Hematopoietic multipotent progenitor cell treated with erythropoietin and hydrocortisone succinate and interleukin-3 and kit ligand, for 8 days (in vitro differentiated cells): Measurements from ENCODE around the gene NHERF2.

Source experiments
- DNase-seq: peaks from one replicate; pipeline ENCODE4 v3.0.0-alpha.2; 2015

NHERF2 gene

DNA sequence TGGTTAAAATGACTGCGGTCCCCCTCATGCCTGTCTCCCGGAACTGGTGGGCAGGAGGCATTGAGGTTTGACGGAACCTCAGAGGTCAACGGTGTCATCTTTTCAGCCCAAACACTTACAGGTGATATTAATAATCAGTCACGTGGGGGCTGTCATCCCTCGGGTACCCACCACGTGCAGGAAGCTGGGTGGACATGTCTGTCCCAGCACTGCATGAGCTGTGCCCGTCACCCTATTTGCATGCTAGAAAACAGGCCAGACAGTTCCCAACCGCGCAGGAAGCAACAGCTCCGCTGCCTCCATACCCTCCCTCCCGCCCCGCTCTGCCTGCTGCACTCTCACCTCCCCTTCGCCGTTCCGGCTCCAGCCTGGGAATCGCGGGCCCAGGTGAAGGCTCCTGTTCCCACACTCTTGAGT, 35.6 kb upstream of the NHERF2 start:
- no peak for DNase-seq

- no peak for DNase-seq
These were observed 35.1 kb upstream of the NHERF2 start for GRCh38 chr16:1991588-1991947.

DNA sequence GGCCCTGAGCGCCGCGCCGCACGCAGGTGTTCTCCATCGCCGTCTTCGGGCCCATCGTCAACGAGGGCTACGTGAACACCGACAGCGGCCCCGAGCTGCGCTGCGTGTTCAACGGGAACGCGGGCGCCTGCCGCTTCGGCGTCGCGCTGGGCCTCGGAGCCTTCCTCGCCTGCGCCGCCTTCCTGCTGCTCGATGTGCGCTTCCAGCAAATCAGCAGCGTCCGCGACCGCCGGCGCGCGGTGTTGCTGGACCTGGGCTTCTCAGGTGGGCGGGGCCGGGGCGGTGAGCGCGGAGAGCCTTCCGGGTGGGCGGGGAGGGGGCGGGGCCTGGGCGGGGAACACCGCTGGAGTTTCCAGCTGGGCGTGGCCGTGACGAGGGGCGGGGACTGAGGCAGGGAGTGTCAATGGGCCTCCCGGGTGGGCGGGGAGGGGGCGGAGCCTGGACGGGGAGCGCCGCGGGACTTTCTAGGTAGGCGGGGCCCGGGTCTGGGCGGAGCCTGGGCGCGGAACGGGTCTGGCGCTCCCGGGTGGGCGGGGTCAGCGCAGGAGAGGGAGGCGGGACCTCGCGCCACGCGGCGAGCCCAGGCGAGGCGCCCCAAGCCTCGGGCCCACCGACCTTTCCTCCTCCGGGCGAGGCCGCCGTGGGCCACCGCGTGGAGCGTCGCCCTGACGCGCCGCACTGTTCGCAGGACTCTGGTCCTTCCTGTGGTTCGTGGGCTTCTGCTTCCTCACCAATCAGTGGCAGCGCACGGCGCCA, 34.6 kb upstream of the NHERF2 start:
- DNase-seq, result peak; percentile 89

DNA sequence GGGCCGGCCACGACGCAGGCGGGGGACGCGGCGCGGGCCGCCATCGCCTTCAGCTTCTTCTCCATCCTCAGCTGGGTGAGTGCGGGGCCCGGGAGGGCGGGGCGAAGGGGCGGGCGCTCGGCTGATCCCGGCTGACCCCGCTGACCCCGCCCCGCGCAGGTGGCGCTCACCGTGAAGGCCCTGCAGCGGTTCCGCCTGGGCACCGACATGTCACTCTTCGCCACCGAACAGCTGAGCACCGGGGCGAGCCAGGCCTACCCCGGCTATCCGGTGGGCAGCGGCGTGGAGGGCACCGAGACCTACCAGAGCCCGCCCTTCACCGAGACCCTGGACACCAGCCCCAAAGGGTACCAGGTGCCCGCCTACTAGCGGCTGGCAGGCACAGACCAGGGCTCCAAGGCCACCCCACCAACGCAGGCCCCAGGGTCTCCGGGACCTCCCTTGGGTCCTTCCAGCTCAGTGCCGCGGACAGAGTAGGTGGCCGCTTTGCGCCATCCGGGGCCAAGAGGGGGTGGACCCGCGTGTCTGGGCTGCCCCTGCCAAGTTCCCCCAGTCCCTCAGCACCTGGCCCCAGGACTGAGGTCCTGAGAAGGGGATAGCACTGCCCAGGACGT, 33.9 kb upstream of the NHERF2 start:
- no peak for DNase-seq

DNA sequence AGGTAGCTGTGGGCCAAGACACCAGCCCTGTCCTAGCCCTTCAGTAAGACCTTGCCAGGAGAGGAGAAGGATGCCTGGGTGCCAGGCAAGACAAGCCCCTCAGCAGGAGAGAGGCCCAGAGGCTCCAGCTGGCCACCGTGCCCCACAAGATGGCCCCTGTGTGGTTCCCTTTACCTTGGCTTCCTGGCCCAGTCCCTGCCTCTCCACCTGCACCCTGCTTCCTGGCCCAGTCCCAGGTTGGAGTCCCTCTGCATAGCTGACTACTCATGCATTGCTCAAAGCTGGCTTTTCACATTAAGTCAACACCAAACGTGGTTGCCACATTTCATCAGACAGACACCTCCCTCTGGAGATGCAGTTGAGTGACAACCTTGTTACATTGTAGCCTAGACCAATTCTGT, 33.0 kb upstream of the NHERF2 start:
- no peak for DNase-seq

GRCh38 chr16:1997494-1998359, 29.0 kb upstream of the NHERF2 start:
- DNase-seq, result no peak

GRCh38 chr16:1998360-1998835, 28.3 kb upstream of the NHERF2 start:
- no peak for DNase-seq

GRCh38 chr16:1998852-1999801, 27.6 kb upstream of the NHERF2 start:
- DNase-seq, result no peak

- DNase-seq, result no peak
These were observed 26.7 kb upstream of the NHERF2 start for GRCh38 chr16:1999866-2000514.

DNA sequence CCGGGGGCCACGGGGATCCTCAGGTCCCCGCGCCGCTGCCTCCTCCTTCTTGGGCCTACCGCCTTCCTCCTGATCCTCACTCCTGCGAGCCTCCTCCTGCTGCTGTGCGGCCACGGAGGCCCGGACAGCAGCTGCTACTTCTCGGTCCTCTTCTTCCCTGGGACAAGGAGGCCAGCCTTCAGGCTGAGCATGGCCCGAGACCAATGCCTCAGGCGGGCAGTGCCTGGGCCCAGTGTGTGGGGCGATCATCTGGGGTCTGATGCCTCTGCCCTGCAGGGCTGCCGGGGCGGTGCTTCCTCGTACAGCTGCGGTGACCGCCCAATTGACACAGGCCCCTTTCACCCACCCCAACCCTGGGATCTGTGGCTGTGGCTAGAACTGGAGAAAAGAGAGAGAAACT, 25.7 kb upstream of the NHERF2 start:
- no peak for DNase-seq

DNA sequence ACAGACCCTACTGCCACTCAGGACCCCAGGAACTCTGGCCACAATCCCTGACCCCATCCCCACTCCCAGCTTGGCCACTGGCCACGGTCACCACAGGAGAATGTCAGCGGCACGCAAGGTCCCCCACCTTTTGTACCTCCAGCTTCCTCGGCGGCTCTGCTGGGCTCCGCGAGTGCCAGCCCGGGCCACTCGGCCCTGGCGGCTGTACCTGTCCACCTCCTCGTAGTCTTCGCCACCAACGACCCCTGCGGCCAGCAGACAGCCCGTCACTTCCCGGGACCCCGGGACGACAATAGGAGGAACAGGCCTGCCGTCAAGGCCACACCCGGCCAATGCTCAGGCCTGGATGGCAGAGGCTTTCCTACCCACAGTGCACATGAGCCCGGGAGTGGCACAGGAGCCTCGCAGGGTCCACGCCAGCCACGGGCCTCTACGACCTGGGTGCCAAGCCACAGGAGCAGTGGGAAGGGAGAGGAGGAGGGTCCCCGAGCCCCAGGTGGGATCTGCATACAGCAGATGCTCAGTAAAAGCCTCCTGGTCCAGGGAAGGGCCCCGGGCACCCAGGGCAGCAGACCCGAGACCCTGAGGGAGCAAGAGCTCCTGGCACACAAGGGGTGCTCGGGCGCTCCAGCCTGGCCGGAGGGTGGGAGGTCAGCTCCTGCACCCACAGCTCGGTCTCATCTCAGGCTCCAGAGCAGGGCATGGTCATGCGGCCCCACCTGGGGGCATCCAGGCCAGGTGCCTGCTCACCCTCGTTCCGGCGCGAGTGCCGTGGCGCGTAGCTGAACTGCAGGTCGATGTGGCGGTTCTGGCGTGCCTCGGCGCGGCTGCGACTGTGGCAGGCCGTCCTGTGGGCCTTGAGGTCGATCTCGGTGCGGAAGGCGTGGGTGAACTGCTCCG, 25.0 kb upstream of the NHERF2 start:
- DNase-seq, result no peak

GRCh38 chr16:2002406-2003230, 24.1 kb upstream of the NHERF2 start:
- DNase-seq, result no peak

GRCh38 chr16:2003231-2003826, 23.4 kb upstream of the NHERF2 start:
- DNase-seq, result no peak

- peak; percentile 92 for DNase-seq
These were observed 22.7 kb upstream of the NHERF2 start for GRCh38 chr16:2003827-2004641.

DNA sequence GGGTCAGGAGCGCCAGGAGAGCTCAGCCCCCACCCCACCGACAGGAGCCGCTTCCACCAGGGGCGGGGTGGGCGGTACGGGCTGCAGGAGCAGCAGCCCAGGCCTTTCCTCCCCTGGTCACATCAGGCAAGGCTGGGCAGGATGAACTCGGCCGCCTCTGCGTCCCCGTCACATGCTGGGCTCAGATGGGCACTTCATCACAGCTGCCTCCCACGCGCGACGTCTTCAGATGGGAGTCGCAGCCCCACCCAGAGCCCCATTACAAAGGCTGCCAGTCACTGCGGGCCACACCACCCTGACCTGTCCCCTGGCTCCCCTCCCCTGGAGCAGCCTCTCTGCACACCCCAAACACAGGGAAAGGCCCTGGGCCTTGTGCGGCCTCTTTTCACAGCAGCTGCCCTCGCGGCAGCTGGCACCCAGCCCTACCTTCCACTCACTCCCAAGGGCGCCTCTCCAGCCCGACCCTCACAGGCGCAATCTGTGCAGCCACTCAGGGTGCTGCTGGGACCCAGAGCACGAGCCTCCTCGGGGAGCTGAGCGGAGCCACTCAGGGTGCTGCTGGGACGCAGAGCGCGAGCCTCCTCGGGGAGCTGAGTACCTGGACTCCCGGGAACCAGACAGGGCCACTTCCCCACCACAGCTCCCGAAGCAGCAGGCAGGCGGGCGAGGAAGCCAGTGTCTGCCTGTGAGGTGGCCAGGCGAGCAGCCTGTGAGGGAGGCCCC, 21.7 kb upstream of the NHERF2 start:
- no peak for DNase-seq

- peak; percentile 78 for DNase-seq
These were observed 21.1 kb upstream of the NHERF2 start for GRCh38 chr16:2005646-2006045.

DNA sequence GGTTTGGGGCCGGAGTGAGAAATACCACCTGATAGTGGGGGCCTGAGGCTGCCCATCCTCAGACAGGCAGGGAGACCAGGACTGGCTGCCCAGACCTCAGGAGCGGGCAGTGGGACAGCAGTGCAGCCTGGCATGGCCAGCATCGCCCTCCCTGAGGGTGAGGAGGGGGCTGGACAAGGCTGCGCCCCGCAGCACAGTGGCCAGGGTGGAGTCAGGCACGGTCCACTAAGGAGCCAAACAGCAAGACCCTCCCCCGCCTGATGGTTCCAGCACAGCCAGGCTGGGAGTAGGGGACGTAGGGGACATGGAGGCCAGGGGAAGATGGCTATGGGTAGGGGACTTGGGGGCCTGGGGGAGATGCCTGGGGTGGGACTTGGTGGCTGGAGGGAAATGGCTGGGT, 20.4 kb upstream of the NHERF2 start:
- no peak for DNase-seq
